ENCODE measurements around the gene PIK3AP1. TPM values are rescaled to one million over a fixed set of nuclear protein-coding genes. Genes with fewer than 3 reads are reported as not detected.

The PIK3AP1 gene
- total and polyA plus RNA-seq, 2 of the 8 experiments (the other 6 are each of a cell fraction or from before 2014, with no cell fraction given), result 1.9 to 4.5 TPM

GRCh38 chr10:96606946-96607345, 113.4 kb downstream of the PIK3AP1 start (continued):
- TF ChIP-seq FOSL1 (IDR thresholded peaks at IDR 0.05; ENCODE audit: insufficient read depth, low read depth, low read length) (no peak), CHD1 (IDR thresholded peaks at IDR 0.05; ENCODE audit: low read depth, low read length) (no peak), BACH1 (IDR thresholded peaks at IDR 0.05; ENCODE audit: low read length) (no peak), TAF7 (optimal IDR thresholded peaks at IDR 0.05; ENCODE audit: borderline replicate concordance, low read depth, low read length) (no peak)

Data from H1 (cell line).